Measurements from ENCODE around the gene CIROP.
"Not testable (repeated sequence)": the region's sequence is repeated elsewhere in the genome, so short reads cannot be mapped to it uniquely, and the experiment has no call there.

The CIROP gene

GRCh38 chr14:23113431-23114119 lies 8.8 kb upstream of the CIROP start:
- no peak for DNase-seq

- DNase-seq = peak; percentile 44
Measured at GRCh38 chr14:23112359-23113178, 7.8 kb upstream of the CIROP start.

GRCh38 chr14:23110579-23111365 lies 6.0 kb upstream of the CIROP start:
- DNase-seq = no peak

- no peak for DNase-seq
Measured at GRCh38 chr14:23109769-23110168, 5.0 kb upstream of the CIROP start.

- DNase-seq = not testable (repeated sequence)
Measured at GRCh38 chr14:23108169-23108568, 3.4 kb upstream of the CIROP start.

- DNase-seq = not testable (repeated sequence)
Measured at GRCh38 chr14:23107620-23108019, 2.8 kb upstream of the CIROP start.

- no peak for DNase-seq
Measured at GRCh38 chr14:23106747-23107045, 1.9 kb upstream of the CIROP start.

- DNase-seq = no peak
Measured at GRCh38 chr14:23105348-23105824, 597 bp upstream of the CIROP start.

- no peak for DNase-seq
Measured at GRCh38 chr14:23104070-23104590, 659 bp downstream of the CIROP start.

GRCh38 chr14:23103581-23103980 lies 1.2 kb downstream of the CIROP start:
- no peak for DNase-seq

- DNase-seq = no peak
Measured at GRCh38 chr14:23102801-23103200, 2.0 kb downstream of the CIROP start.

GRCh38 chr14:23101986-23102625 lies 2.7 kb downstream of the CIROP start:
- no peak for DNase-seq

- no peak for DNase-seq
Measured at GRCh38 chr14:23101213-23101970, 3.4 kb downstream of the CIROP start.

- DNase-seq = no peak
Measured at GRCh38 chr14:23099212-23099861, 5.5 kb downstream of the CIROP start.

GRCh38 chr14:23097786-23098185 lies 7.0 kb downstream of the CIROP start:
- no peak for DNase-seq

GRCh38 chr14:23095196-23096108 lies 9.3 kb downstream of the CIROP start, which contains the start of gene C14orf119:
Gene C14orf119, plus strand, starts transcription at chr14:23095505. Its CDS starts 2,154 bp downstream, at chr14:23097659.
- DNase-seq = peak; percentile 99

- no peak for DNase-seq
Measured at GRCh38 chr14:23094666-23095195, 10.1 kb downstream of the CIROP start, which contains the start of gene ACIN1. Gene ACIN1, minus strand, starts transcription at chr14:23095136. Its CDS starts 24 bp downstream, at chr14:23095112.

GRCh38 chr14:23093991-23094665 lies 10.7 kb downstream of the CIROP start:
- DNase-seq = peak; percentile 87

GRCh38 chr14:23093526-23093925 lies 11.3 kb downstream of the CIROP start:
- DNase-seq = no peak

Measured in CD4-positive, alpha-beta T cell treated with Interleukin-15 for 1 hour (primary cell).